NAMALWA (cell line): ENCODE results near the gene MAPT.

Experiments used
- DNase-seq: peaks from one replicate; pipeline ENCODE4 v3.0.0-alpha.2; 2015; ENCODE audit warnings: low spot score

The MAPT gene

GRCh38 chr17:46057366-46057765 is 163.0 kb downstream of the MAPT start:
- no peak for DNase-seq

DNA sequence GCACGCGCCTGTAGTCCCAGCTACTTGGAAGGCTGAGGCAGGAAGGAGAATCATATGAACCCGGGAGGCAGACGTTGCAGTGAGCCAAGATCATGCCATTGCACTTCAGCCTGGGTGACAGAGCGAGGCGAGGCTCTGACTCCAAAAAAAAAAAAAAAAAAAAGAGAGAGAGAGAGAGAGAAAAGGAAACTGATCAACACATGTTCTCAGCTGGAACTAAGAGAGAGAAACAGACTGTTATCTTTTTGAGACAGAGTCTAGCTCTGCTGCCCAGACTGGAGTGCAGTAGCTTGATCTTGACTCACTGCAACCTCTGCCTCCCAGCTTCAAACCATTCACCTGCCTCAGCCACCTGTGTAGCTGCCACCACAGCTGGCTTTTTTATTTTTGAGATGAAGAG is 165.1 kb downstream of the MAPT start:
- no peak for DNase-seq

DNA sequence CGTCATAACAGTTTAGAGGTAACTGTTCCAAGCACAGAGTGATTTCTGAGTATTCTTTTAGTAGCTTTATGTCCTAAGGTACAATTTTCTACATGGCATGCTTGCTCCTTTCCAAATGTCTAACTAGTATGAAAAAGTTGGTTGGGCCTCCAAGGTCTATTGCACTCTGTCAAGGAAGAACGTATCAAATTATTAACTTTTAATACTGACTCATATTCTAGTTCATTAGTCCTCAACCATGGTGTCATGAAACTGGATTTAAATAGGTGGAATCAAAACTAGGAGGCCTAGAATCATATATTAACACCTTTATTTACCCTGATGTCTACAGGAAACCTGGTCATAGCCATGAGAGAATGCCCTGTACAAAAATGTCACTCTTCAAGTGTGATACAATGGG is 166.1 kb downstream of the MAPT start:
- DNase-seq: no peak

DNA sequence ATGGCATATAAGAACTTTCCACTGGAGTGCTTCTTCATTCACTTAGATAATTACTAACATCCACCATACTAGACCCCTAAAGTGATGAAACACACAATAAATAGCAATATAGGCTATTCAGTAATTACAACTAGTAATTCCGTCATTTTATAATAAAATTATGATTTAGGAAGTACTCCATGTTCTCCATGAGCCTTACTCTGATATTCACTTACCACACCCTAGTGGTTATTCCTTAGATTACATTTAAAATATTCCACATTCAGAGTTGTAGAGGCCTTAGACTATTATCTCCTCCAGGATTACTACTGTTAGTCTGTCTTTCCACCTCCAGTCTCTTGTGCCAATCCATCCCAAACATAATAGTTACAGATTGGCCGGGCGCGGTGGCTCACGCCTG is 167.1 kb downstream of the MAPT start:
- DNase-seq: peak; percentile 22

- DNase-seq: no peak
These were observed 168.9 kb downstream of the MAPT start for GRCh38 chr17:46063241-46063640.

- DNase-seq: no peak
These were observed 170.1 kb downstream of the MAPT start for GRCh38 chr17:46064460-46064859.

DNA sequence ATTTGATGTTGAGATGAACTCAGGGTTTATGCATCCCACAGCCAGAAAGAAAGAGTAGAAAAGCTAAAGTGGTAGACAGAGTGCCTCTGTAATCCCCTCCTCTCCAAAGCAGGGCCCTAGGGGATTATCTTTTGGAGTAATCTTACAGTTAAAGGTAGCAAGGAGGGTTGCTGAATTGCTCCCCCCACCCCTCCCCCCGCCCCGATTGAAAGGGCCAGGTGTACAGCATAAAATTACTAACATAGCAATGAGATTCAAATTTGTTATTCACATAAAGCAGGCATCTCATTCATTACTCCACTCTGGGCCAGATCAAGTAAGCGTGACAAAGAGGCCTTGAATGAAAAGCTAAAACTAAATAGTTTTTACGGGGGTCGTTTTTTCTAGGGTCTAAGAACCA is 177.4 kb downstream of the MAPT start:
- no peak for DNase-seq

DNA sequence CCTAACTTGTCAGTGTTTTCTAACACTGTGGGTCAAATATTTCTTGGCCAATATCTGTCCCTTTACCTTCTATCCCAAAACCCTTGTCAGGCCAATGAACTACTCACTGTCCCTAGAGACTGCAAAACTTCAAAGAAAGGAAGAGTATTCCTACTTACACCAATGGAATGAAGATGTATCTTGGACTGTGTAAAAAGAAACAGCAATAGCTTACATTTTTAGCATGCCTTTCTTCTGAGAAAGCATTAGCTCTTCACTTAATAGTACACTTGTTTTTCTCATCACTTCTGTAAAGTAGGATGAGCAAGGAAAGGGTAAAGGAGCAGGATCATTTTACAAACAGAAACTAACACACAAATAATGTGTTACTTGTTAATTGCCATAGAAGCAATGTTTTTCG is 178.6 kb downstream of the MAPT start:
- no peak for DNase-seq

GRCh38 chr17:46074540-46074939 is 180.2 kb downstream of the MAPT start:
- DNase-seq: no peak
